ENCODE measurements around the gene TMEFF2. TPM values are rescaled to one million over a fixed set of nuclear protein-coding genes. Genes with fewer than 3 reads are reported as not detected.

TMEFF2 gene
- total RNA-seq, 1 donor: 9.4 TPM

DNA sequence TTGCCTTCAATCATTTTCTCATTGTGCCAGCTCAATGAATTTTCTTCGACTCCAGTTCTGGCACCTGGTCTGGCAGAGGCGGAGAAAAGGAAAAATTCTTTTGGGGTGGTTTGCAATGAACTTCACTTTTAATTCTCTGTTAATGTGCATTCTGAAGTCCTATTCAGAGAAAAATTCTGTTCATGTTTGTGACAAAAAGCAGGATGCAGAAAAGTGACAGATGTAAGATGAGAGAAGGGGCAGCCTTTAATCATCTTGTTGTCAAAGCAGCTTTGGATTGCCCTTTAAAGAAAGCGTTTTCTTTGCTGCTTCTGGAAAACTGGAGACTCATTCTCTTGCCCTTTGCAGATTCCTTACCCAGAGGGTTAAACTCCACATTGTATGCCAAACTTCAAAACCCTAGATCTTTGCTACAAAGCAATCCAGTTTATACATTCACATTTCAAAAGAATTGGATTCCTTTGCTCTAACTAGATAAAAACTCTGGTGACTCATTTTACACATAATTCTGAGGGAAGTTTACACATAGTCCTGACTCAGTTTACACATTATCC lies 253.3 kb downstream of the TMEFF2 start:
- no peak overlapping the region for H3K4me3 ChIP-seq (ENCODE audit: low read depth, low read length)
- TF ChIP-seq, protein P1, sequence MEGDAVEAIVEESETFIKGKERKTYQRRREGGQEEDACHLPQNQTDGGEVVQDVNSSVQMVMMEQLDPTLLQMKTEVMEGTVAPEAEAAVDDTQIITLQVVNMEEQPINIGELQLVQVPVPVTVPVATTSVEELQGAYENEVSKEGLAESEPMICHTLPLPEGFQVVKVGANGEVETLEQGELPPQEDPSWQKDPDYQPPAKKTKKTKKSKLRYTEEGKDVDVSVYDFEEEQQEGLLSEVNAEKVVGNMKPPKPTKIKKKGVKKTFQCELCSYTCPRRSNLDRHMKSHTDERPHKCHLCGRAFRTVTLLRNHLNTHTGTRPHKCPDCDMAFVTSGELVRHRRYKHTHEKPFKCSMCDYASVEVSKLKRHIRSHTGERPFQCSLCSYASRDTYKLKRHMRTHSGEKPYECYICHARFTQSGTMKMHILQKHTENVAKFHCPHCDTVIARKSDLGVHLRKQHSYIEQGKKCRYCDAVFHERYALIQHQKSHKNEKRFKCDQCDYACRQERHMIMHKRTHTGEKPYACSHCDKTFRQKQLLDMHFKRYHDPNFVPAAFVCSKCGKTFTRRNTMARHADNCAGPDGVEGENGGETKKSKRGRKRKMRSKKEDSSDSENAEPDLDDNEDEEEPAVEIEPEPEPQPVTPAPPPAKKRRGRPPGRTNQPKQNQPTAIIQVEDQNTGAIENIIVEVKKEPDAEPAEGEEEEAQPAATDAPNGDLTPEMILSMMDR (IDR thresholded peaks at IDR 0.05; ENCODE audit: insufficient read depth, low read length): no peak
- DNase-seq (ENCODE audit: low read depth): no peak

DNA sequence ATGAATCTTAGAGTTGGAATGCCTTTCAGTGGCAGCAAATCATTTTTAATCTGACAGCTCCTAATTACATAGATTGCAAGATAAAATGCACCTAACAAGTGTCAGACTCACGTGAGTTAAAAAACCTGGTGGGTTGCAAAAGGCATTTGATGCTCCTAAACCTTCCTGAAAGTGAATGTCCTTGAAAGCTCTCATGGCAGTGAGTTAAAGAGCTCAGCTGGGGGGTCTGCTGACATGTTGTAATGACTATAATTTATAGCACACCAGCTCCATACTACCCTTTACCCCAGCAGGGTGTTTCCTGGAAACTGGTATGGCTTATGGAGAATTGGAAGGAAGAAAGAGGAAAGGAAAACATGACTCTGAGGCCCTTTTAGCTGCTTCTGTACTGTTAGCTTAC lies 256.0 kb downstream of the TMEFF2 start:
- TF ChIP-seq, protein P1 (IDR thresholded peaks at IDR 0.05; ENCODE audit: insufficient read depth, low read length): no peak
- no peak for DNase-seq (ENCODE audit: low read depth)

DNA sequence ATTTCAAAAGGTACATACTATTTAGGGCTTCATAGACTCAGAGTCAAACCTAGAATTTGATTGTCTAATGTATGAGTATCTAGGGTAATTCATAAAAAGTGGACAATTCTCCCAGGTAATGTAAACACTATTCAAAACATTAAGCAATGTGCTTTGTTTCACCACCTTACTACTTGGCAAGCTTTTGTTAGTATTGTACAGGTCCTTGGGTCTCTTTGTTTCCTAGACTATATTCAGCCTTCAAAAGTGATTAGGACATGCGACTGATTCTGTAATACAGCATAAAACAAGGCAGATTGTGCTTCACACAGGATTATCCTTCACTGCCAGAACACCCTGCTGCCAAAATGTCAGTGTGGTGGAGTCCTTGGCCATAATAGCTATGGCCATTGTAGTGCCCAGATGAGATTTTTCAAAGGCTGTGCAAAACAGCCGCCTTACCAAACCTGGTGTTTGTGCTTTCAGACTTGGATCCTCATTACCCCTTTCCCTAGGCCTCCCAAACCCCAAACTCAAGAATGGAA lies 257.8 kb downstream of the TMEFF2 start:
- TF ChIP-seq, protein P1 (IDR thresholded peaks at IDR 0.05; ENCODE audit: insufficient read depth, low read length): no peak
- DNase-seq (ENCODE audit: low read depth): no peak
- no peak overlapping the region for H3K4me3 ChIP-seq (ENCODE audit: low read depth, low read length)

More for the DNA sequence above, 256.0 kb downstream of the TMEFF2 start:
- no peak overlapping the region for H3K4me3 ChIP-seq (ENCODE audit: low read depth, low read length)

DNA sequence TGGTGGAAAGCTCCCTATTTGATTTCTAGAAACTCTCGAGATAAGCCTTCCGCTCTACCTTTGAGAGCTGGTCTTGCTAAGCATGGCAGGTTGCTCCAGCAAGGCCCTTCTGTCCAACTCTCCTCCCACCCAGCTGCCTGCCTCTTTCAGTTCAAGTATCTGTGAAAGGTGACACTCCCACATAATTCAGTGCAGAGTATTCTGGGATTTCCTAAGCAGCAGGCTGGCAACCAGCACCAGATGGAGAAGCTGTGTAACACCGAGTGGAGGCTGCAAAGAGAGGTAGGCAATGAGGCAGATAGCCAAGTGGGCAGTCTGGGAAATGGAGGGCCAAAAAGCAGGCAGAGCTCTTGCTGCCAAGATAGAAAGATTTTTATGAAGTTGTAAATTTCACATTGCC lies 259.5 kb downstream of the TMEFF2 start:
- DNase-seq (ENCODE audit: low read depth): no peak
- TF ChIP-seq, protein P1 (IDR thresholded peaks at IDR 0.05; ENCODE audit: insufficient read depth, low read length): no peak
- no peak overlapping the region for H3K4me3 ChIP-seq (ENCODE audit: low read depth, low read length)

DNA sequence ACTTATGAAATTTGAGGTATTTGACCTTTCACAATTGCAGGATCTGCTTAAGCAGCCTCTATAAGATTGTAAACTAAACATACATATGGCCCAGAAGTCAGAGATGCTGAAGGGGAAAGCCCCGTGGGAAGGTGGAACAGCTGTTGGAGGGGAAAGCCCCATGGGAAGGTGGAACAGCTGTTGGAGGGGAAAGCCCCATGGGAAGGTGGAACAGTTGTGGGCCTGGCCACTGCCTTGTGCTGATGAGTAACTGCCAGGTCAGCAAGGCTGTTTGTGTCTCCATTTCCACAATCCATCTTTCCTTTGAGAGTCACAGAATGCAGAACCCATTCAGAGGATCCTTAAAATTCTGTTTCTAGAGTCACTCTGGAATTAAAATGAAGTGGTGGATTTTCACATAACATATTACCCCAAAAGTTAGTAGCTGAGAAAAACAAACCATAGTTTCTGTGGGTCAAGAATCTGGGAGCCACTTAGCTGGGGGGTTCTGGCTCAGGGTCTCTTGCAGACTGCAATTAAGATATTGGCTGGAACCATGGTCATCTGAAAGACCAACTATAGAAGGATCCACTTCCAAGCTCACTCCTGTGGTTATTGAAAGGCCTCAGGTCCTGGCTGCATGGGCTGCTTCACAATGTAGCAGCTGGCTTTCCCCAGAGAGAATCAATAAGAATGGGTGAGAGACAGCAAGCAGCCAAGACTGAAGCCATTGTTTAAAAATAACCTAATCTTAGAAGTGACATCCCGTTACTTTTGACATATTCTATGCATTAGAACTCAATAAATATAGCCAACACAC lies 261.2 kb downstream of the TMEFF2 start:
- TF ChIP-seq, protein P1 (IDR thresholded peaks at IDR 0.05; ENCODE audit: insufficient read depth, low read length): no peak
- DNase-seq (ENCODE audit: low read depth): no peak

DNA sequence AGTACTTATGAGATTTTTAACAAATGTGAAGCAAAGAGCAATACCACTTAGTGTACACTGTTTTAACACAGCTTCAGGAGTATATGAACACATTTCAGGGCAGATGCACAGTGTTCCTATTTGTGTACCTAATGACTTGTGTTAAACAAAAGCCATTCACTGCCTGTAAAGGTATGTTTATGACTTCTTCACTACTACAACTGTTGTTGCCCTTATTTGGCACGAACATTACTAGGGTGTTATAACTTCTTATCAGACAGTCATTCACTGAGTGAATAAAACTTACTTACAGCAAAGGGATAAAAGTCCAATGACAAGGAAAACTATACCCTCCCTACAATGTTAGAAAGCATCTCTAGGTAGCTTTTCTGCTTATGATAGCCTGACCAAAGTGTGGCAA lies 262.4 kb downstream of the TMEFF2 start:
- no peak for DNase-seq (ENCODE audit: low read depth)
- no peak overlapping the region for H3K4me3 ChIP-seq (ENCODE audit: low read depth, low read length)
- TF ChIP-seq, protein P1 (IDR thresholded peaks at IDR 0.05; ENCODE audit: insufficient read depth, low read length): no peak

More for the DNA sequence above, 261.2 kb downstream of the TMEFF2 start:
- H3K4me3 ChIP-seq (ENCODE audit: low read depth, low read length): no peak overlapping the region
